ENCODE data around the gene TMEM184C.

TMEM184C gene

DNA sequence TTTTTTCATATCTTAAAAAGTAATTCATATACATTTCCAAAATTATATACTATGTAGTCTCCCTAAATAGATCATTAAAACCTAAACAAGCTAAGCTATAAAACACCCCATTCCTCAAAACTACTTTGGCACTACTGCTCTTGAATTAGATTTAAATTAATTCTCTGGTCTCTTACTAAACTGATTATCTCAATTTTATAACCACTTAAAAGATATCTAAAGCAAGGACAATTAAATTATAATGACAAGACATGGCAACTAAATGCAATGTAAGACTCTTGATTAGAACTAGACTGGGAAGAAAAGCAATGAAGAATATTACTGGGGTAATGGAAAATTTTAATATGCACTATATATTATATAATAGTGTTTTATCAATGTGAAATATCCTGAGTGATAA lies 27.9 kb downstream of the TMEM184C start:
- no peaks in the 10 kb centered on the region for H4K20me1 ChIP-seq (ENCODE audit: insufficient read depth, low read length)
- no peak overlapping the region for H2AFZ ChIP-seq (ENCODE audit: low read length)
- TF ChIP-seq, protein P1, sequence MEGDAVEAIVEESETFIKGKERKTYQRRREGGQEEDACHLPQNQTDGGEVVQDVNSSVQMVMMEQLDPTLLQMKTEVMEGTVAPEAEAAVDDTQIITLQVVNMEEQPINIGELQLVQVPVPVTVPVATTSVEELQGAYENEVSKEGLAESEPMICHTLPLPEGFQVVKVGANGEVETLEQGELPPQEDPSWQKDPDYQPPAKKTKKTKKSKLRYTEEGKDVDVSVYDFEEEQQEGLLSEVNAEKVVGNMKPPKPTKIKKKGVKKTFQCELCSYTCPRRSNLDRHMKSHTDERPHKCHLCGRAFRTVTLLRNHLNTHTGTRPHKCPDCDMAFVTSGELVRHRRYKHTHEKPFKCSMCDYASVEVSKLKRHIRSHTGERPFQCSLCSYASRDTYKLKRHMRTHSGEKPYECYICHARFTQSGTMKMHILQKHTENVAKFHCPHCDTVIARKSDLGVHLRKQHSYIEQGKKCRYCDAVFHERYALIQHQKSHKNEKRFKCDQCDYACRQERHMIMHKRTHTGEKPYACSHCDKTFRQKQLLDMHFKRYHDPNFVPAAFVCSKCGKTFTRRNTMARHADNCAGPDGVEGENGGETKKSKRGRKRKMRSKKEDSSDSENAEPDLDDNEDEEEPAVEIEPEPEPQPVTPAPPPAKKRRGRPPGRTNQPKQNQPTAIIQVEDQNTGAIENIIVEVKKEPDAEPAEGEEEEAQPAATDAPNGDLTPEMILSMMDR (IDR thresholded peaks at IDR 0.05; ENCODE audit: low read length): no peak
- TF ChIP-seq EZH2 (IDR thresholded peaks at IDR 0.05; ENCODE audit: borderline replicate concordance, low read length): no peak
- no peaks in the 10 kb centered on the region for H3K9me3 ChIP-seq (ENCODE audit: low read length)
- H3K9me2 ChIP-seq (ENCODE audit: low read depth, low read length): no peaks in the 10 kb centered on the region
- H3K27me3 ChIP-seq (ENCODE audit: insufficient read depth, low read length): no peaks in the 10 kb centered on the region
- peaks cover 57% of the 10 kb centered on the region for H3K36me3 ChIP-seq (ENCODE audit: insufficient read depth, low read length)
- no peak overlapping the region for H3K4me2 ChIP-seq (ENCODE audit: low read length)
- no peaks in the 10 kb centered on the region for H3K4me1 ChIP-seq (ENCODE audit: insufficient read depth, low read length, severe bottlenecking)
- no peak overlapping the region for H3K9ac ChIP-seq (ENCODE audit: low read length)
- no peaks in the 10 kb centered on the region for H3F3A ChIP-seq (ENCODE audit: insufficient read depth, low read length)
- no peak overlapping the region for H3K27ac ChIP-seq (ENCODE audit: low read depth, low read length, poor library complexity, severe bottlenecking)
- H3K79me2 ChIP-seq (ENCODE audit: insufficient read depth, low read length): no peaks in the 10 kb centered on the region
- no peak overlapping the region for H3K4me3 ChIP-seq (ENCODE audit: low read depth, low read length, poor library complexity, severe bottlenecking)

DNA sequence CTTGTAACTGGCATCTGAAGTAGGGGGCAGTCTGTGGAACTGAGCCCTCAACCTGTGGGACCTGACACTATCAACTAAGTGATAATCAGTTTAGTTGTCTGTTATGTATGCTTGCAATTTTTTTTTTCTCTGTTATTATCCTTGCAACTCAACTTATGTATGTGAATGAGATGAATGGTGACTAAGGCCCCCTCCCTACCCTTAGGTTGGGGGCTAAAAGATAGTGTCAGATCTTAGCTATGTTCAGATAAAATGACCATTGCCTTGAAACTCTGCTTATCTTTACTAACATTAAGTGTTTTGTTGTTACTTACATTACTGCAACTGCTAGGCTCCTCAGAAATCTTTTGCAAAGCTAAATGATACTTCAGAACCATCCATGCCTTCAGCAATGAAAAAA lies 31.5 kb downstream of the TMEM184C start:
- no peak overlapping the region for H2AFZ ChIP-seq (ENCODE audit: low read length)

DNA sequence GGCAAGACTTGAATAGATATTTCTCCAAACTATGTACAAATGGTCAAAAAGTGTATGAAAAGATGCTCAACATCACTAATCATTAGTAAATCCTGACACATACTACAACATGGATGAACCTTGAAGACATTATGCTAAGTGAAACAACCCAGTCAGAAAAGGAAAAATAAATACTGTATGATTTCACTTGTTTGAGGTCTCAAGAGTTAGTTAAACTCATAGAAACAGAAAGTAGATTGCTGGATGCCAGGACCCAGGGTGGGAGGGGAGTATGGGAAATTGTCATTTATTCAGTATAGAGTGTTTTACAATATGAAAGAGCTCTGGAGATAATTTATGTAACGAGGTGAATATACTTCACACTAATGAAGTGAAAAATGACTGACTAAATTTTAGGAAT lies 34.4 kb downstream of the TMEM184C start:
- Histone ChIP-seq H3F3A (ENCODE audit: insufficient read depth, low read length) (no peaks in the 10 kb centered on the region), H3K9ac (ENCODE audit: low read length) (no peak overlapping the region), H3K79me2 (ENCODE audit: insufficient read depth, low read length) (no peaks in the 10 kb centered on the region), H3K9me2 (ENCODE audit: low read depth, low read length) (no peaks in the 10 kb centered on the region), H3K36me3 (ENCODE audit: insufficient read depth, low read length) (peaks cover 67% of the 10 kb centered on the region), H3K9me3 (ENCODE audit: low read length) (no peaks in the 10 kb centered on the region), H3K27ac (ENCODE audit: low read depth, low read length, poor library complexity, severe bottlenecking) (no peak overlapping the region), H3K4me1 (ENCODE audit: insufficient read depth, low read length, severe bottlenecking) (no peaks in the 10 kb centered on the region), H2AFZ (ENCODE audit: low read length) (no peak overlapping the region), H3K4me3 (ENCODE audit: low read depth, low read length, poor library complexity, severe bottlenecking) (no peak overlapping the region), H3K4me2 (ENCODE audit: low read length) (no peak overlapping the region), H3K27me3 (ENCODE audit: insufficient read depth, low read length) (no peaks in the 10 kb centered on the region), H4K20me1 (ENCODE audit: insufficient read depth, low read length) (no peaks in the 10 kb centered on the region)
- TF ChIP-seq, protein P1 (IDR thresholded peaks at IDR 0.05; ENCODE audit: low read length): no peak
- TF ChIP-seq EZH2 (IDR thresholded peaks at IDR 0.05; ENCODE audit: borderline replicate concordance, low read length): no peak

More for the DNA sequence above, 31.5 kb downstream of the TMEM184C start:
- Histone ChIP-seq H3K79me2 (ENCODE audit: insufficient read depth, low read length) (no peaks in the 10 kb centered on the region), H3K4me2 (ENCODE audit: low read length) (no peak overlapping the region), H3K4me1 (ENCODE audit: insufficient read depth, low read length, severe bottlenecking) (no peaks in the 10 kb centered on the region), H3K4me3 (ENCODE audit: low read depth, low read length, poor library complexity, severe bottlenecking) (no peak overlapping the region), H3K9me3 (ENCODE audit: low read length) (no peaks in the 10 kb centered on the region), H4K20me1 (ENCODE audit: insufficient read depth, low read length) (no peaks in the 10 kb centered on the region), H3K36me3 (ENCODE audit: insufficient read depth, low read length) (peaks cover 50% of the 10 kb centered on the region), H3K9ac (ENCODE audit: low read length) (no peak overlapping the region), H3F3A (ENCODE audit: insufficient read depth, low read length) (no peaks in the 10 kb centered on the region), H3K27me3 (ENCODE audit: insufficient read depth, low read length) (no peaks in the 10 kb centered on the region), H3K9me2 (ENCODE audit: low read depth, low read length) (no peaks in the 10 kb centered on the region), H3K27ac (ENCODE audit: low read depth, low read length, poor library complexity, severe bottlenecking) (no peak overlapping the region)
- TF ChIP-seq EZH2 (IDR thresholded peaks at IDR 0.05; ENCODE audit: borderline replicate concordance, low read length): no peak
- TF ChIP-seq, protein P1 (IDR thresholded peaks at IDR 0.05; ENCODE audit: low read length): no peak

Measured in OCI-LY1 (cell line).